H1 (cell line): ENCODE data around the gene RER1. TPM values are rescaled to one million over a fixed set of nuclear protein-coding genes. Genes with fewer than 3 reads are reported as not detected.
A peak's percentile ranks its signal among the peaks of the same experiment; 100 is the strongest.

Experiments used
- CTCF ChIA-PET: fragments of 300-600 bp; sonication (Branson Sonifier 250); formaldehyde crosslinking; loops from one replicate; lab custom pipeline; 2021; ENCODE audit not compliant: partially characterized antibody; lab: Charles Lee
- POLR2A ChIA-PET: fragments of 300-600 bp; sonication (Branson Sonifier 250); formaldehyde crosslinking; loops from one replicate; lab custom pipeline; 2021; ENCODE audit warnings: inconsistent platforms; ENCODE audit not compliant: partially characterized antibody; lab: Charles Lee
- DNase-seq, 2 experiments: peaks; one replicate each; pipeline versions ENCODE4 v3.0.0 to v3.0.0-alpha.2; 2010 to 2022; ENCODE audit warnings: low spot score in 2 of 2, low read depth in 1 of 2, mixed read lengths in 1 of 2
- FAIRE-seq: peaks from 2 replicates; lab custom pipeline; 2011; peaks lifted over from hg19 to GRCh38; lab: Jason Lieb, UNC
- H2AFZ ChIP-seq: 2 replicates; pipeline ENCODE4 v1.8.1; 2012; ENCODE audit warnings: low read length, inconsistent platforms
- H2AK5ac ChIP-seq: 2 replicates; pipeline ENCODE4 v1.6.1; 2013; ENCODE audit warnings: low read depth, low read length
- H2BK120ac ChIP-seq: replicated peaks from 2 replicates; pipeline ENCODE3; 2013; ENCODE audit warnings: low read depth, low read length, inconsistent platforms
- H2BK12ac ChIP-seq: 2 replicates; pipeline ENCODE4 v1.6.1; 2013; ENCODE audit warnings: low read depth, low read length
- H2BK15ac ChIP-seq: 2 replicates; pipeline ENCODE4 v1.6.1; 2013; ENCODE audit warnings: low read length
- H2BK20ac ChIP-seq: 2 replicates; pipeline ENCODE4 v1.6.1; 2013; ENCODE audit warnings: low read length
- H2BK5ac ChIP-seq: 2 replicates; pipeline ENCODE4 v1.6.1; 2013; ENCODE audit warnings: low read depth, low read length
- H3K14ac ChIP-seq: 2 replicates; pipeline ENCODE4 v1.6.1; 2013; ENCODE audit warnings: inconsistent platforms; ENCODE audit not compliant: insufficient read length
- H3K18ac ChIP-seq: 2 replicates; pipeline ENCODE4 v1.6.1; 2013; ENCODE audit warnings: low read length; ENCODE audit errors: extremely low read depth
- H3K23ac ChIP-seq: 2 replicates; pipeline ENCODE4 v1.6.1; 2013; ENCODE audit warnings: inconsistent platforms; ENCODE audit not compliant: insufficient read length
- H3K23me2 ChIP-seq: 2 replicates; pipeline ENCODE4 v1.6.1; 2013; ENCODE audit warnings: low read depth, low read length
- H3K27ac ChIP-seq: 2 replicates; pipeline ENCODE4 v1.6.1; 2011; ENCODE audit warnings: low read depth, low read length, inconsistent platforms
- H3K27me3 ChIP-seq, 4 experiments: replicated peaks in 1 of 4; 1 replicate in 1 of 4; 2 replicates in 3 of 4; pipeline versions ENCODE4 v1.6.1 to v1.8.1; 2011 to 2013; ENCODE audit warnings: low read length in 3 of 4, mild to moderate bottlenecking in 3 of 4, inconsistent platforms in 2 of 4, mixed read lengths in 2 of 4, moderate library complexity in 1 of 4; ENCODE audit not compliant: control insufficient read depth in 3 of 4, insufficient read depth in 3 of 4; ENCODE audit errors: extremely low read depth in 1 of 4
- H3K36me3 ChIP-seq, 4 experiments: 2 replicates each; pipeline versions ENCODE4 v1.6.1 to v1.8.1; 2011 to 2013; ENCODE audit warnings: mild to moderate bottlenecking in 4 of 4, low read length in 3 of 4, moderate library complexity in 2 of 4, control low read depth in 1 of 4, inconsistent platforms in 1 of 4; ENCODE audit not compliant: insufficient read depth in 4 of 4, control insufficient read depth in 2 of 4
- H3K4ac ChIP-seq: replicated peaks from 2 replicates; pipeline ENCODE3; 2013; ENCODE audit warnings: low read length, low read depth, mixed read lengths, inconsistent platforms; ENCODE audit not compliant: insufficient read length
- H3K4me1 ChIP-seq, 4 experiments: replicated peaks in 1 of 4; 1 replicate in 1 of 4; 2 replicates in 3 of 4; pipeline versions ENCODE4 v1.6.1 to v1.8.1; 2011 to 2013; ENCODE audit warnings: low read length in 3 of 4, inconsistent platforms in 2 of 4, mixed read lengths in 1 of 4; ENCODE audit not compliant: insufficient read depth in 4 of 4, control insufficient read depth in 3 of 4
- H3K4me2 ChIP-seq, 2 experiments: 2 replicates each; pipeline versions ENCODE4 v1.6.1 to v1.8.1; 2011 to 2013; ENCODE audit warnings: low read depth in 2 of 2, low read length in 2 of 2, control low read depth in 1 of 2, inconsistent platforms in 1 of 2, mild to moderate bottlenecking in 1 of 2; ENCODE audit not compliant: insufficient read depth in 1 of 2
- H3K4me3 ChIP-seq, 4 experiments: fragments of 200-600, 300-600 bp in 1 of 4; sonication (generic), shearing (Covaris generic), sonication (Bioruptor Twin) in 1 of 4; 2 replicates each; pipeline versions ENCODE4 v1.5.1 to v1.8.1; 2011 to 2016; ENCODE audit warnings: low read length in 4 of 4, low read depth in 3 of 4, control low read depth in 2 of 4, inconsistent platforms in 2 of 4, mild to moderate bottlenecking in 2 of 4, mixed read lengths in 1 of 4, moderate library complexity in 1 of 4; ENCODE audit not compliant: insufficient read depth in 2 of 4; ENCODE audit errors: extremely low read depth in 1 of 4
- H3K56ac ChIP-seq: replicated peaks from 2 replicates; pipeline ENCODE3; 2013; ENCODE audit warnings: low read depth, mild to moderate bottlenecking, mixed read lengths, low read length, inconsistent platforms; ENCODE audit not compliant: insufficient read length
- H3K79me1 ChIP-seq: 2 replicates; pipeline ENCODE4 v1.6.1; 2013; ENCODE audit warnings: low read depth, low read length, control low read depth
- H3K79me2 ChIP-seq, 2 experiments: 2 replicates each; pipeline versions ENCODE4 v1.6.1 to v1.8.1; 2012 to 2013; ENCODE audit warnings: low read length in 2 of 2, mild to moderate bottlenecking in 2 of 2, inconsistent platforms in 1 of 2; ENCODE audit not compliant: insufficient read depth in 2 of 2, control insufficient read depth in 1 of 2
- H3K9ac ChIP-seq, 4 experiments: replicated peaks in 1 of 4; 1 replicate in 1 of 4; 2 replicates in 3 of 4; pipeline versions ENCODE4 v1.6.1 to v1.8.1; 2011 to 2013; ENCODE audit warnings: low read depth in 3 of 4, low read length in 3 of 4, control low read depth in 2 of 4, mild to moderate bottlenecking in 2 of 4, moderate library complexity in 2 of 4, inconsistent platforms in 1 of 4; ENCODE audit errors: extremely low read depth in 1 of 4
- H3K9me3 ChIP-seq, 2 experiments: 2 replicates each; pipeline versions ENCODE4 v1.6.1 to v1.8.1; 2012 to 2013; ENCODE audit warnings: mild to moderate bottlenecking in 2 of 2, moderate library complexity in 2 of 2, control low read depth in 1 of 2, inconsistent platforms in 1 of 2, low read depth in 1 of 2, low read length in 1 of 2, mixed read lengths in 1 of 2; ENCODE audit not compliant: insufficient read depth in 2 of 2
- H4K20me1 ChIP-seq, 2 experiments: replicated peaks in 1 of 2; 2 replicates each; pipeline versions ENCODE3 to v1.8.1; 2011 to 2013; ENCODE audit warnings: inconsistent platforms in 2 of 2, low read length in 2 of 2, mild to moderate bottlenecking in 1 of 2; ENCODE audit not compliant: insufficient read depth in 2 of 2, control insufficient read depth in 1 of 2
- H4K5ac ChIP-seq: 2 replicates; pipeline ENCODE4 v1.6.1; 2013; ENCODE audit warnings: low read length, low read depth, mixed read lengths, inconsistent platforms; ENCODE audit not compliant: insufficient read length
- H4K8ac ChIP-seq: 2 replicates; pipeline ENCODE4 v1.8.0; 2013; ENCODE audit warnings: mild to moderate bottlenecking, moderate library complexity, low read length, inconsistent platforms; ENCODE audit not compliant: insufficient read depth; ENCODE audit errors: extremely low read depth
- H4K91ac ChIP-seq: replicated peaks from 2 replicates; pipeline ENCODE3; 2013; ENCODE audit warnings: low read length, mixed read lengths, inconsistent platforms; ENCODE audit not compliant: insufficient read length
- BCL11A ChIP-seq, 2 experiments: IDR thresholded peaks; one replicate each; pipeline ENCODE4 v1.6.1; 2011; ENCODE audit warnings: low read depth in 2 of 2, low read length in 2 of 2, mild to moderate bottlenecking in 2 of 2
- CREB1 ChIP-seq: IDR thresholded peaks from 2 replicates; pipeline ENCODE4 v1.6.1; 2012; ENCODE audit warnings: inconsistent platforms
- HDAC2 ChIP-seq, 2 experiments: fragments of 300-600 bp in 1 of 2; sonication (generic) in 1 of 2; IDR thresholded peaks; 2 replicates each; pipeline ENCODE4 v1.6.1; 2011 to 2012; ENCODE audit warnings: low read depth in 2 of 2, low read length in 2 of 2, mild to moderate bottlenecking in 2 of 2, moderate library complexity in 2 of 2, borderline replicate concordance in 1 of 2, inconsistent platforms in 1 of 2
- JUND ChIP-seq: IDR thresholded peaks from 2 replicates; pipeline ENCODE4 v1.6.1; 2011; ENCODE audit warnings: mild to moderate bottlenecking, improper control_type of control experiment, low read length
- MAFK ChIP-seq: IDR thresholded peaks from 2 replicates; pipeline ENCODE4 v1.6.1; 2012; ENCODE audit warnings: low read depth, mild to moderate bottlenecking, improper control_type of control experiment, low read length
- WGBS, 2 experiments: shearing (Covaris generic) in 1 of 2; methylation state at CpG; one replicate each; pipeline versions ENCODE4 v1.1.6 to v1.1.7; 2013 to 2015; ENCODE audit warnings: low lambda C conversion rate in 2 of 2, mixed read lengths in 2 of 2, inconsistent platforms in 1 of 2, low coverage in 1 of 2, missing lambda C conversion rate in 1 of 2; ENCODE audit not compliant: insufficient replicate concordance in 2 of 2, insufficient coverage in 1 of 2, insufficient read length in 1 of 2; ENCODE audit errors: extremely low coverage in 1 of 2, missing lambda C conversion rate in 1 of 2; 5-methylcytosine and 5-hydroxymethylcytosine counted together
- polyA plus RNA-seq, 7 experiments: library from polyadenylated mRNA; depleted of rRNA in 3 of 7; stranded (reverse) in 5 of 7; unstranded in 2 of 7; fragments of >200 nt in 5 of 7; fragments of 200-250 nt in 2 of 7; gene quantifications; 1 replicate in 5 of 7; 2 replicates in 1 of 7; 4 replicates in 1 of 7; pipeline versions ENCODE4 v1.2.1 to v1.2.3, GENCODE V29; 2011 to 2013; ENCODE audit warnings: missing spikeins in 2 of 7, mixed read lengths in 2 of 7
- total RNA-seq: library from RNA; stranded (reverse); fragmentation: NEBNext Ultra II Directional; extraction: Animal tissue kit (Norgen Biotek cat#: 25700); gene quantifications from 2 replicates; pipeline ENCODE4 v1.2.1, GENCODE V29; 2021
- TF ChIP-seq, protein P1 (sequence below): IDR thresholded peaks from 2 replicates; pipeline ENCODE4 v1.6.1; 2011; ENCODE audit warnings: low read length, improper control_type of control experiment

Gene RER1
- total and polyA plus RNA-seq, 2 of the 8 experiments (the other 6 are each of a cell fraction or from before 2014, with no cell fraction given): 102 to 134 TPM

DNA sequence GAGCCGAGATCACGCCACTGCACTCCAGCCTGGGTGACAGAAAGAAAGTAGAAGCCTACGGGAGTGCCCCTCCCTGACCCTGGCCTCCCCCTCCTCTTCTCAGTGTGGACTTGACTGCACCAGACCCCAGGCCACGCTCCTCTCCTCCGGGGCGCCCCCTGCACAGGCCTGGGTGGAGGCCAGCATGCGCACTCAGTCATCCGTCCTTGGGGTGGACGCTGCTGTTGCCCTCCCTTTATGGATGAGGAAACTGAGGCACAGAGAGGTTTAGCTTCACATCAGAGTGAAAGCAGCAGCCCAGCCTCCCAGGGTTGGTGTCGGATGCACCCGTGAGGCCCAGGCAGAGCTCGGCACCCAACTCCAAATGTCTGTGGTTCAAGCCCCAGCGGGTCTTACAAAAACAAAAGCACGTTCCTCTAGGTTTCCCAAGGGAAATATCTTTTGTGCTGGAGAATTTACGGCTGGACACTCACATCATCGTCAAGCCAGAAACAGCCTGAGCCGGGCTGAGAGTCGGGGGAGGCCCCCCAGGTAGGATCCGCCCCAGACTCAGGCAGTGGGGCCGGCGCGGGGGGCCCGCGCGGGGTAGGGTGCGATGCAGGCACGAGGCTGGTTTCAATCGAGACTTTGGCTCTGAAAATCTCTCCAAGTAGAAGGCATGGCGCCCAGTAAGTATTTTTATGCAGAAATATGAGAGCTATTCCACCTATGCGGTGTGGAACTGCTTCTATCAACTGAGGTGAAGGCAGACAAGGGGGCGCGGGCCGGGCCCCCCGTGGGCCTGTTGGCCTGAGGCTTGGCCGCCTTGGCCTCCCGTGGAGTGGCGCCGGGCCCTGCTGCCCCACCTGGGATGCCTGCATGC, 36.9 kb upstream of the RER1 start:
- H3K23ac ChIP-seq: no peak overlapping the region
- H3K27me3 ChIP-seq: no peaks in the 10 kb centered on the region
- H3K4ac ChIP-seq: no peak overlapping the region
- no peaks in the 10 kb centered on the region for H3K79me2 ChIP-seq
- no peak overlapping the region for H2BK12ac ChIP-seq
- no peak overlapping the region for H4K5ac ChIP-seq
- H3K79me1 ChIP-seq: no peaks in the 10 kb centered on the region
- no peak overlapping the region for H2AK5ac ChIP-seq
- no peak overlapping the region for H3K18ac ChIP-seq
- no peak for DNase-seq
- H3K56ac ChIP-seq: no peak overlapping the region
- H2AFZ ChIP-seq: no peak overlapping the region
- H2BK15ac ChIP-seq: no peak overlapping the region
- no peak overlapping the region for H3K4me3 ChIP-seq
- no peaks in the 10 kb centered on the region for H3K23me2 ChIP-seq
- H4K20me1 ChIP-seq: no peaks in the 10 kb centered on the region
- no peak overlapping the region for H3K9ac ChIP-seq
- H2BK120ac ChIP-seq: no peak overlapping the region
- peak overlapping the region; percentile 2 for H4K8ac ChIP-seq
- no peak overlapping the region for H3K14ac ChIP-seq
- H2BK20ac ChIP-seq: no peak overlapping the region
- no peak overlapping the region for H3K4me2 ChIP-seq
- ChIA-PET POLR2A (no interaction called here), CTCF (interaction anchor here (0.6 to 1.0 kb wide), 2 partner anchors 1111 to 1257 kb away, joined by 3 read pairs; no protein-coding TSS in a partner anchor)
- H3K4me1 ChIP-seq: no peaks in the 10 kb centered on the region; a peak in 1 of 7 replicates
- no peak overlapping the region for H2BK5ac ChIP-seq
- H3K27ac ChIP-seq: no peak overlapping the region
- 85% methylated on average over 37 of the region's 38 CpGs; no CpG with 5 or more reads in 1 of the 2 experiments for WGBS, 2 experiments
- no peaks in the 10 kb centered on the region for H3K36me3 ChIP-seq
- FAIRE-seq: no peak
- H3K9me3 ChIP-seq: no peaks in the 10 kb centered on the region
- no peak overlapping the region for H4K91ac ChIP-seq
- TF ChIP-seq HDAC2 (IDR thresholded peaks at IDR 0.05; ENCODE audit: borderline replicate concordance in 1 of 2, low read depth in 2 of 2, low read length in 2 of 2): no peak
- TF ChIP-seq JUND: no peak
- no peak for TF ChIP-seq BCL11A (IDR thresholded peaks at IDR 0.05; ENCODE audit: low read depth in 2 of 2, low read length in 2 of 2)
- TF ChIP-seq, protein P1, sequence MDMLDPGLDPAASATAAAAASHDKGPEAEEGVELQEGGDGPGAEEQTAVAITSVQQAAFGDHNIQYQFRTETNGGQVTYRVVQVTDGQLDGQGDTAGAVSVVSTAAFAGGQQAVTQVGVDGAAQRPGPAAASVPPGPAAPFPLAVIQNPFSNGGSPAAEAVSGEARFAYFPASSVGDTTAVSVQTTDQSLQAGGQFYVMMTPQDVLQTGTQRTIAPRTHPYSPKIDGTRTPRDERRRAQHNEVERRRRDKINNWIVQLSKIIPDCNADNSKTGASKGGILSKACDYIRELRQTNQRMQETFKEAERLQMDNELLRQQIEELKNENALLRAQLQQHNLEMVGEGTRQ: no peak
- TF ChIP-seq MAFK: no peak
- TF ChIP-seq CREB1: no peak
